Neuron (in vitro differentiated cells): ENCODE data around the gene POP4.

Experiments
- H2AFZ ChIP-seq: one replicate; pipeline ENCODE4 v1.6.1; 2013; ENCODE audit warnings: low read depth, mild to moderate bottlenecking, inconsistent platforms, low read length, moderate library complexity
- H3K27me3 ChIP-seq: one replicate; pipeline ENCODE4 v1.6.1; 2013; ENCODE audit warnings: low read length; ENCODE audit not compliant: insufficient read depth
- H3K36me3 ChIP-seq: one replicate; pipeline ENCODE4 v1.6.1; 2013; ENCODE audit warnings: low read length; ENCODE audit not compliant: insufficient read depth
- H3K4me1 ChIP-seq: one replicate; pipeline ENCODE4 v1.6.1; 2013; ENCODE audit warnings: low read length; ENCODE audit not compliant: insufficient read depth
- H3K4me3 ChIP-seq: 2 replicates; pipeline ENCODE4 v1.5.1; 2013; ENCODE audit warnings: mild to moderate bottlenecking, low read length, moderate library complexity
- H3K9me3 ChIP-seq: one replicate; pipeline ENCODE4 v1.6.1; 2013; ENCODE audit warnings: low read length

POP4 gene

DNA sequence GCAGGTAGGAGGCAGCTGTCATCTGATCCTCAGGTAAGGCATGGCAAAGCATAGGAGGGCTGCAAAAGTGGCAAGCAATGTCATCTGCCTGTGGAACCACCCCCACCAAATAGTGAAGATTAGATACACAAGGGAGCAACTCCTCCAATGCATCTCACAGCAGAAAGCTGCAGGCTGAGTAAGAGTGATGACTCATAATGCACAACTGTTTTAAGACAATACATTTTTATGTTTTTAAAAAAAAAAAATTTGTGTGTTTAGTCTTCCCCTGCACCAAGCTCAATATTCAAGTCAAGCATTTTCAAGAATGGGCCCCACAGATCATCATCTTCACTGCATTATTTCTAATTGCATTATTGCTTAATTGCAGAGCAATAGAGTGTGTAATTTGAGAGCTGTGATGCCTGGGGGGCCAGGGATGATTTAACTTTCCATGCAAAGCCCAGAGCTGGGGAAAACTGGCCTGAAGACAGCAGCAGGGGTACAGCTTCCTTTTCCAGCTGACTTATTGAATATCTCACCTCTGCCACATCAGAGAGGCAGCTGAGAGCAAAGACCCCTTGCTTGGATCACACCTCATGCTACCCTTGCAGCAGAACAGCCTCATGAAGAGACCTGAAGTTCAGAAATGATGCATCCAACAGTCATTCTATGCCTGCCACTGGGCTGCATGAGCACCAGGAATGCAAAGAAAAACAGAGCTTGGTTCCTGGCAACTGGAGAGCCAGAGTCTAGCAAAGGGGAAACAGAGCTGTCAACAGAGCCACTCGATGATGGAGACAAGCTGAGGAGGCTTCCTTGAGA lies 22.7 kb upstream of the POP4 start:
- Histone ChIP-seq H3K4me3 (no peak overlapping the region), H3K9me3 (no peaks in the 10 kb centered on the region), H3K4me1 (no peaks in the 10 kb centered on the region), H3K27me3 (no peaks in the 10 kb centered on the region), H3K36me3 (no peaks in the 10 kb centered on the region), H2AFZ (no peak overlapping the region)

DNA sequence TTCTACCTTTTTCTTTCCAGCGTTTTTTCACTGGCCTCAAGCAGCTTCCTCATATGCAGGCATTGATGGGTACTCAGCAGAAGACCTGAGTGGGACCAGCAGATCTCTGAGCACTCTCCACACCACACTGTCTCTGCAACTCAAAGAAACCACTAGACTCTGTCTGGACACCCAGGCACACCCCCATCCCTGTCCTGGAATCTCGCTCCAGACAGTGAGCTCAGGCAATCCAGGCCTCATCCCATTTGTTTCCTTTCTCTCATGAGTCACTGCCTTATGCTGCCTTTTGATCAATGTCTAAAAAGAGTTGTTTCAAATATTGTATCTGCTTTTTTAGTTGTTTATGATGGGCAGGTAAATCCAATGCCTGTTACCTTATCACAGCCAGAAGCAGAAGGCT lies 19.7 kb upstream of the POP4 start:
- H3K4me3 ChIP-seq: no peak overlapping the region
- peaks cover 2% of the 10 kb centered on the region for H3K27me3 ChIP-seq
- H3K36me3 ChIP-seq: no peaks in the 10 kb centered on the region
- H3K9me3 ChIP-seq: no peaks in the 10 kb centered on the region
- H3K4me1 ChIP-seq: no peaks in the 10 kb centered on the region
- H2AFZ ChIP-seq: no peak overlapping the region

DNA sequence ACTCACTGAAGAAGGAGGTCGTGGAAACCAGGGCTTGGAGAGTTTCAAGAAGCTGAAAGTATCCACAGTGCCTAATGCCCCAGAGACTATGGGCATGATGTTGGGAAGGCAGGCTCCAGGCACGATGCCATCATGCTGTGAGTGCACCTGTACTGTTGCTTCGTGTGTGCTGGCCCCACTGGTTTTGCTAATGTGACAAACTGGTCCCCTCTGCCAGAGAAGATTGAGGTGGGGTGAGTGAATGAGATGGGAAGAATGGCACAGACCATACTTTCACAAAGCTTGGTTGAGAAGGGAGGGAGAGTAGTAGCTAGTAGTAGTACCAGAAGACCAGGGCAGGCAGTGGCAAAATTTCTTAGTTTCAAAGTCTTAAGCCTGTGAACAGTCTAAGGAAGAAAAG lies 19.0 kb upstream of the POP4 start:
- Histone ChIP-seq H3K36me3 (no peaks in the 10 kb centered on the region), H2AFZ (no peak overlapping the region), H3K9me3 (no peaks in the 10 kb centered on the region), H3K4me1 (no peaks in the 10 kb centered on the region), H3K4me3 (no peak overlapping the region), H3K27me3 (peaks cover 6% of the 10 kb centered on the region)

DNA sequence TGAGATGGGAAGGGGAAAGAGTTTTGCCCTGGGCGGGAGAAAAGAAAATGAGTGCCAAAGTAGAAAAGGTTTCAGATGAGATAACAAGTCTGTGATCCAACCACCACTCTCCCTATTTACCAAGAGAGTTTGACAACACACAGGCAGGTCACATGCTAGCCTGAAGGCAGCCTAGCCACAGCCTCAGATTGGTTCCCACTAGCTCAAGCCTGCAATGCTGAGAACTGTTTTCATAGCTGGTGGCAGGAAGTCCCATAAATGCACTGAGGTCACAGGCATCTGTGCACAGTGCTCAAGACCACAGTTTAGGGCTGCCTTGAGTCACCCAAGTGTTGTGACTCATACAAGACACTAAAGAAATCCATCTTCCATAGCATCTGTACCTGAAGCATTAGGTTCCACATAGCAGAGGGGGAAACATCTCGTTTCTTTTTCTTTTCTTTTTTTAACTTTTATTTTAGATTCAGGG lies 18.5 kb upstream of the POP4 start:
- Histone ChIP-seq H3K27me3 (peaks cover 9% of the 10 kb centered on the region), H3K9me3 (no peaks in the 10 kb centered on the region), H2AFZ (no peak overlapping the region), H3K4me1 (no peaks in the 10 kb centered on the region), H3K36me3 (no peaks in the 10 kb centered on the region), H3K4me3 (no peak overlapping the region)

GRCh38 chr19:29588095-29588494 lies 18.0 kb upstream of the POP4 start:
- peaks cover 9% of the 10 kb centered on the region for H3K27me3 ChIP-seq
- no peaks in the 10 kb centered on the region for H3K36me3 ChIP-seq
- no peaks in the 10 kb centered on the region for H3K9me3 ChIP-seq
- H2AFZ ChIP-seq: no peak overlapping the region
- H3K4me1 ChIP-seq: no peaks in the 10 kb centered on the region
- H3K4me3 ChIP-seq: no peak overlapping the region

GRCh38 chr19:29590278-29590677 lies 15.8 kb upstream of the POP4 start:
- Histone ChIP-seq H3K36me3 (no peaks in the 10 kb centered on the region), H2AFZ (no peak overlapping the region), H3K9me3 (no peaks in the 10 kb centered on the region), H3K4me1 (no peaks in the 10 kb centered on the region), H3K4me3 (no peak overlapping the region), H3K27me3 (peaks cover 13% of the 10 kb centered on the region)

GRCh38 chr19:29591670-29592069 lies 14.4 kb upstream of the POP4 start:
- no peaks in the 10 kb centered on the region for H3K9me3 ChIP-seq
- H3K4me1 ChIP-seq: peaks cover 9% of the 10 kb centered on the region
- H3K4me3 ChIP-seq: no peak overlapping the region
- no peak overlapping the region for H2AFZ ChIP-seq
- peaks cover 18% of the 10 kb centered on the region for H3K27me3 ChIP-seq
- no peaks in the 10 kb centered on the region for H3K36me3 ChIP-seq

DNA sequence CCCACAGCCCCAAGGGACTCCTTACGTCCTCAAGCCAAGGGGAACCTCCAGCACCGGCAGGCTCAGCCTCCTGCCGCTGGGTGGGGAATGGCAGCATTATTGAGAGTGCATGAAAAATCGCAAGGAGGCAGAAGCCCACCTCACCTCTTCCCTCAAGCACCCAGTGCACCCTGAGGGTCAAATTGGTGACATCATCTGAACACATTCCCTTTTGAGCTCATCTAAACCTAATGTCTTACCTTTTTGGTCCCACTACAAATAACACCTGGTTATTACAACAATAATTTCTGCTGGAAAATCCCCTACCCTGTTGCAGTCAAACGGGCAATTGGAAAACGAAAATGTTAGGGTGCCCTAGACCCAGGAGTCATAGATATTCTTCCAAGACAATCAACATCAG lies 12.2 kb upstream of the POP4 start:
- H3K4me1 ChIP-seq: peaks cover 9% of the 10 kb centered on the region
- H3K9me3 ChIP-seq: no peaks in the 10 kb centered on the region
- peaks cover 23% of the 10 kb centered on the region for H3K27me3 ChIP-seq

DNA sequence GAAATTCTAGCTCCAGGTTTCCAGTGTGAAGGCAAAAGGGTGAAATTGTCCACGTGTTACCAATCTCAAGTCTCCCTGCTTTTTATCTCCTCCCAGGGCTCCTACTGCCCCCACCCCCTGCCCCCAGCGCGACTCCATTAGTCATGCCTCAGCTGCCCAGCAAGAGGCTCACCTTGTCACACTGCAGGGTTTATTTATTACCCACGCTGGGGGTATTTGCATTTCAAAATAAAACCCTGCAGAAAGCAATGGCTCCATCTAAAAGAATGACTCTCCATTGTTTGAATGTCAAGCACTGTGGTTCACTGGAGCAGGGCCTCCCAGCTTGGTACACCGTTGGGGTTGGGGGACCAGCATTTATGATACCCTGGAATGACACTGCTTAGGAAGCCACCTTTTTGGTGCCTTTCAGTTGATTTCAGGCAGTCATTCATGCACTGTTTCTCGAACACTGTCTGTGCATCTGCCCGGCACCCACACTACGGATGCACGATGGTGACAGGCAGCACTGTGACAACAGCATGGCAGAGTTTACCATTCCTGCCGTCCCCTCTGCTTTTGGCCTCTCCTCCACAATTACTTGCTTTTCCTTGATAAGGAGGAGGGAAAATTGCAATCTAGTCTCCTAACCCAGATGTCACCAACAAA lies 9.9 kb upstream of the POP4 start:
- Histone ChIP-seq H3K4me3 (no peak overlapping the region), H3K27me3 (peaks cover 22% of the 10 kb centered on the region), H3K36me3 (no peaks in the 10 kb centered on the region), H2AFZ (no peak overlapping the region), H3K4me1 (peaks cover 9% of the 10 kb centered on the region), H3K9me3 (no peaks in the 10 kb centered on the region)

More for the DNA sequence above, 12.2 kb upstream of the POP4 start:
- Histone ChIP-seq H2AFZ (no peak overlapping the region), H3K4me3 (no peak overlapping the region), H3K36me3 (no peaks in the 10 kb centered on the region)

GRCh38 chr19:29596885-29597525 lies 9.1 kb upstream of the POP4 start:
- H3K9me3 ChIP-seq: no peaks in the 10 kb centered on the region
- H3K4me1 ChIP-seq: peaks cover 9% of the 10 kb centered on the region
- H2AFZ ChIP-seq: no peak overlapping the region
- H3K4me3 ChIP-seq: no peak overlapping the region
- H3K36me3 ChIP-seq: no peaks in the 10 kb centered on the region
- H3K27me3 ChIP-seq: peaks cover 17% of the 10 kb centered on the region

GRCh38 chr19:29598036-29598435 lies 8.0 kb upstream of the POP4 start:
- H3K4me1 ChIP-seq: peaks cover 9% of the 10 kb centered on the region
- no peak overlapping the region for H2AFZ ChIP-seq
- H3K36me3 ChIP-seq: no peaks in the 10 kb centered on the region
- no peaks in the 10 kb centered on the region for H3K9me3 ChIP-seq
- H3K27me3 ChIP-seq: peaks cover 13% of the 10 kb centered on the region
- H3K4me3 ChIP-seq: no peak overlapping the region

GRCh38 chr19:29598496-29598895 lies 7.6 kb upstream of the POP4 start:
- Histone ChIP-seq H3K9me3 (no peaks in the 10 kb centered on the region), H3K4me1 (peaks cover 9% of the 10 kb centered on the region), H3K36me3 (no peaks in the 10 kb centered on the region), H3K27me3 (peaks cover 13% of the 10 kb centered on the region), H3K4me3 (no peak overlapping the region), H2AFZ (no peak overlapping the region)

DNA sequence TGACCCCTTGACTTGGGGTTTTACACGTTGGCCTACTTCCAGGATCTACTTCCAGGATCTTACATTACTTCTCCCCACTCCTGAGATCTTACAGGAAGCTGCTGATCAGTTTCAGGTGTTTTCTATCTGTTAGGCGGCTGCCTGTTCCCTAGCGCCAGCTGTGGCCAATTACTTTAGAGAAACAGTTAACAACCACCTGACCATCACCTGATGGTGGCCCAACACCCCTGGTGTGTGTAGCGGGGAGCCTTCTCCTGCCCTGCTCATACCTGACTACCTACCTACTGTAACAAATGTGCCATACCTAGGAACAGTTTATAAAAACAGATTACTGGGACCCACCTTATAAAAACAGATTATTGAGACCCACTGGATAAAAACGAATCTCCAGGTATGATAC lies 2.8 kb upstream of the POP4 start:
- H3K36me3 ChIP-seq: no peaks in the 10 kb centered on the region
- H3K4me3 ChIP-seq: no peak overlapping the region
- H2AFZ ChIP-seq: no peak overlapping the region
- H3K27me3 ChIP-seq: peaks cover under 1% of the 10 kb centered on the region
- no peaks in the 10 kb centered on the region for H3K9me3 ChIP-seq
- H3K4me1 ChIP-seq: peaks cover 8% of the 10 kb centered on the region
